ENCODE results near the gene F2RL3.
"Not testable (repeated sequence)": the region's sequence is repeated elsewhere in the genome, so short reads cannot be mapped to it uniquely, and the experiment has no call there.

Gene F2RL3

GRCh38 chr19:16928351-16928750 lies 39.6 kb downstream of the F2RL3 start:
- DNase-seq = no peak

GRCh38 chr19:16928916-16929315 lies 40.1 kb downstream of the F2RL3 start:
- no peak for DNase-seq

DNA sequence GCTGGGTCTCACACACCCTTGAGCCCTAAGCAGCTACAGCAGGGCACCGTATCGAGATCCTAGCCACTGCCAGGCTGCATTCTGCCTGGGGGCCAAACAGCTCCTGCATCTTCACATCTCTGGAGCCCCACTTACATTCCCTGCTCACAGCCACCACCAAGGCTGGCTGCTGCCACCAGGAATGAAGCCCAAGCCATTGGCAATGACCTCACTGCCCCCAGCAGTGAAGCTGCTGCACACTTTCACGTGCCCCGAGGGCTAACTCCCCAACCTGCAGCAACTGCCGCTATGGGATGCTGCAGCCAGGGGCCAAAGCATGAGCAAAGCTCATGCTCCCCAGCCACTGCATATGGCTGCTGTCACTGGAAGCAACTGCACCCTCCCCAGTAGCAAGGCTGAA lies 42.0 kb downstream of the F2RL3 start:
- no peak for DNase-seq

DNA sequence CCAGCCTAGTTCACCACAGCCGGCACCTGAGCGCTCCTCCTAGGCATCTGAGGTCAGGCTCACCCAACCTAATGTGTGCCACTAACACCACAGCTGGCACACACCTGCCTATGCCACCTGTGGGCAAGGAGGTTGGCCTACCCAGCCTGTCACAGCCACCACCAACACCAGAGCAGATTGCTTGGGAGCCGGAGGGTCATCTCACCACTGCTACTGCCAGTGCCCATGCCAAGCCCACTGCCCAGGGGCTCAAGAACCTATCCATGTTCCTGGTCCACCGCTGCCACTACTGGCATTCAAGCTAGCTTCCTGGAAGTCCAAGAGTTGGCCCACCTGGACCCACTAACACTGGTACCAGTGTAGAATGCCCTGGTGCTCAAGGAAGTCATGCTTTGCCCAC lies 42.5 kb downstream of the F2RL3 start:
- no peak for DNase-seq

GRCh38 chr19:16934489-16934888 lies 45.7 kb downstream of the F2RL3 start:
- DNase-seq = no peak

- DNase-seq = no peak
Measured at GRCh38 chr19:16936901-16937300, 48.1 kb downstream of the F2RL3 start.

- DNase-seq = not testable (repeated sequence)
Measured at GRCh38 chr19:16937796-16938195, 49.0 kb downstream of the F2RL3 start.

DNA sequence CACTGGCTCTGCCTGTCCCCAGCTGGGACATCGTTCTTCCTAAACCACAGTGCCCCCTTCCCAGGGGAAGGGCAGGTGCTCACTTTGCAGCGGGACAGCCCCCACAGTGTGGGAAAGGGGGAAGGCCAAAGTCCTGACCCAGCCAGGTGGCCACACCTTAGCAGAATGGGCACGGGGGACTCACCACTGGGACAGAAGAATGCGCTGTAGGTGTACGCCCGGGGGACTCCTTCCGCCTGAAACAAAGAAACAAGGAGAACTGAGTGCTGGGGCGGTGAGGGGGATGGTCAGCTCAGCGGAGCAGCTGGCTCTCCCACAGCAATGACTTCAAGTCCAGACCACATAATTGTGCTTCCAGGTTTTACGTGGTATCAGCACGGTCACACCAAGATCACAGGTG lies 49.4 kb downstream of the F2RL3 start:
- DNase-seq = no peak

DNA sequence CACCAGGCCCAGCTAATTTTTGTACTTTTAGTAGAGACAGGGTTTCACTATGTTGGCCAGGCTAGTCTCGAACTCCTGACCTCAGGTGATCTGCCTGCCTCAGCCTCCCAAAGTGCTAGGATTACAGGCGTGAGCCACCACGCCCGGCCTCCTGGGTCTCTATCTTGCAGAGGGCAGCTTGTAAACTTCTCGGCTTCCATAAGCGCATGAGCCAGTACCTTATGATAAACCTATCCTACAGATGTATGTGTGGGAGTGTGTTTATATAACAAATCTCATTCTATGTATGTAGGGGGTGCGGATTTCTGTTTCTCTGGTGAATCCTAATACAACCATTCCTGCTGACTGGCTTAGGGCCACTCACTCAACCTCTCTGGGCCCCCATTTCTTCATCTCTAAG lies 51.3 kb downstream of the F2RL3 start:
- DNase-seq = not testable (repeated sequence)

DNA sequence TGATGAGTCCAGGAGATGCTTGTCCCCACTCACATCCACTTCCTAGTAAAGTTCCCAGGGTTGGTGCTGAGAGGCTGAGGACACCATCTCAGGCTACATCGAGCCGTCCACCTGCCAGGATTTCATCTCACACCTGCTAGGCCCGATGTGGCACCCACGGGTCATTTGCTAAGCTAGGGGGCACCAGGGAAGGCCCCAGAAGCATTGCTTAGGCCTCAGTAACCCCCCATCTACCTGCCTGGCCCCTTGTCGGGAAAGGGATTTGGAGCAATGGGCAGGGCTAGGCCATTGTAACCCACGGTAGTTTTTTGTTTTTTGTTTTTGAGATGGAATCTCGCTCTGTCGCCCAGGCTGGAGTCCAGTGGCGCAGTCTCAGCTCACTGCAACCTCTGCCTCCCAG lies 51.8 kb downstream of the F2RL3 start:
- no peak for DNase-seq

All from NCI-H1694 (cell line).